Coronary artery (tissue), 2 donors: Measurements from ENCODE around the gene PGC.

ENCODE experiments used
- DNase-seq: peaks from one replicate; pipeline ENCODE4 v3.0.0-alpha.2; 2017; ENCODE audit warnings: low spot score
- H3K27ac ChIP-seq, 2 donors: fragments of 200-600 bp; sonication (generic); one replicate each; pipeline ENCODE4 v1.5.1; 2016 to 2019
- H3K4me3 ChIP-seq: fragments of 200-600 bp; sonication (generic); 2 replicates; pipeline ENCODE4 v1.5.1; 2016; ENCODE audit warnings: mild to moderate bottlenecking, moderate library complexity
- CTCF ChIP-seq: fragments of 200-600 bp; sonication (generic); IDR thresholded peaks from one replicate; pipeline ENCODE4 v1.5.1; 2019; ENCODE audit warnings: antibody characterized with exemption

The PGC gene

GRCh38 chr6:41721414-41721813 lies 25.8 kb downstream of the PGC start:
- Histone ChIP-seq H3K27ac (no peak overlapping the region), H3K4me3 (no peak overlapping the region)
- no peak for DNase-seq
- no peak for TF ChIP-seq CTCF

- Histone ChIP-seq H3K4me3 (no peak overlapping the region), H3K27ac (no peak overlapping the region)
- DNase-seq, result no peak
- TF ChIP-seq CTCF, result no peak
Measured at GRCh38 chr6:41720783-41721182, 26.4 kb downstream of the PGC start.

- no peak for TF ChIP-seq CTCF
- no peak overlapping the region for H3K4me3 ChIP-seq
- no peak for DNase-seq
- no peak overlapping the region for H3K27ac ChIP-seq
Measured at GRCh38 chr6:41720262-41720620, 27.0 kb downstream of the PGC start.

- no peak for DNase-seq
Measured at GRCh38 chr6:41719436-41720261, 27.5 kb downstream of the PGC start.

GRCh38 chr6:41718828-41719227 lies 28.4 kb downstream of the PGC start:
- no peak for TF ChIP-seq CTCF
- Histone ChIP-seq H3K4me3 (no peak overlapping the region), H3K27ac (no peak overlapping the region)
- DNase-seq, result no peak

More at GRCh38 chr6:41719436-41720261, 27.5 kb downstream of the PGC start:
- Histone ChIP-seq H3K4me3 (no peak overlapping the region), H3K27ac (no peak overlapping the region)
- no peak for TF ChIP-seq CTCF

GRCh38 chr6:41717392-41717736 lies 29.8 kb downstream of the PGC start:
- no peak for DNase-seq
- H3K4me3 ChIP-seq, result no peak overlapping the region
- no peak for TF ChIP-seq CTCF
- no peak overlapping the region for H3K27ac ChIP-seq
